Gastrocnemius medialis (tissue), 4 donors: Measurements from ENCODE around the gene HTR1B. TPM values are rescaled to one million over a fixed set of nuclear protein-coding genes. Genes with fewer than 3 reads are reported as not detected.

ENCODE experiments used
- ATAC-seq, 2 donors: fragments of 150-250 bp; one replicate each; pipeline ENCODE4 v1.9.1; 2016
- DNase-seq, 2 donors: peaks; one replicate each; pipeline ENCODE4 v3.0.0-alpha.2; 2019
- H3K27ac ChIP-seq, 4 donors: fragments of 200-600 bp; sonication (generic); 1 replicate in 1 of 4; 2 replicates in 3 of 4; pipeline ENCODE4 v1.5.1; 2016 to 2018; ENCODE audit warnings: mild to moderate bottlenecking in 2 of 4, moderate library complexity in 1 of 4
- H3K27me3 ChIP-seq, 3 donors: fragments of 200-600 bp; sonication (generic) in 2 of 3; 1 replicate in 1 of 3; 2 replicates in 2 of 3; pipeline versions ENCODE4 v1.5.1 to v1.6.0; 2016 to 2019; ENCODE audit warnings: mild to moderate bottlenecking in 1 of 3, moderate library complexity in 1 of 3
- H3K36me3 ChIP-seq, 2 donors: fragments of 200-600 bp; sonication (generic) in 1 of 2; one replicate each; pipeline ENCODE4 v1.5.1; 2017 to 2018
- H3K4me1 ChIP-seq, 2 donors: fragments of 200-600 bp; sonication (generic) in 1 of 2; one replicate each; pipeline ENCODE4 v1.5.1; 2016 to 2017; ENCODE audit warnings: mild to moderate bottlenecking in 2 of 2
- H3K4me3 ChIP-seq, 4 donors: fragments of 200-600 bp; sonication (generic) in 3 of 4; 1 replicate in 1 of 4; 2 replicates in 3 of 4; pipeline ENCODE4 v1.5.1; 2016 to 2019; ENCODE audit warnings: mild to moderate bottlenecking in 2 of 4
- H3K9me3 ChIP-seq, 3 donors: fragments of 200-600 bp; sonication (generic) in 2 of 3; 1 replicate in 1 of 3; 2 replicates in 2 of 3; pipeline ENCODE4 v1.5.1; 2016 to 2019
- POLR2A ChIP-seq, 2 donors: fragments of 450-650 bp; IDR thresholded peaks; one replicate each; pipeline ENCODE4 v1.6.1; 2017; ENCODE audit warnings: antibody characterized with exemption in 2 of 2, mild to moderate bottlenecking in 2 of 2, moderate library complexity in 2 of 2
- in situ Hi-C, 4 donors: fragments of 200-750 bp; cut with MboI; loops; one replicate each; pipeline versions ENCODE4 v1.15.0 to v1.8.0; 2017; ENCODE audit warnings: low sequenced_read_pairs in 4 of 4
- intact Hi-C: fragments of 100-400 bp; cut with DNase I; formaldehyde crosslinking; loops from one replicate; pipeline ENCODE4 v1.15.1; 2023; ENCODE audit warnings: low total_unique reads
- total RNA-seq, 4 donors: library from RNA; depleted of rRNA; stranded (reverse); fragments of >200 nt; gene quantifications; one replicate each; pipeline versions ENCODE4 v1.1.0 to v1.2.3, GENCODE V29; 2016
- TF ChIP-seq, protein P1 (sequence below), 5 experiments: fragments of 450-650 bp in 3 of 5; fragments of 200-600 bp in 2 of 5; sonication (generic) in 2 of 5; IDR thresholded peaks in 4 of 5; conservative IDR thresholded peaks in 1 of 5; 1 replicate in 4 of 5; 2 replicates in 1 of 5; pipeline ENCODE4 v1.5.1; 2016 to 2019; ENCODE audit warnings: antibody characterized with exemption in 5 of 5, mild to moderate bottlenecking in 3 of 5, moderate library complexity in 3 of 5

Gene HTR1B
- total RNA-seq, 4 donors from 2014 or later, result not detected

DNA sequence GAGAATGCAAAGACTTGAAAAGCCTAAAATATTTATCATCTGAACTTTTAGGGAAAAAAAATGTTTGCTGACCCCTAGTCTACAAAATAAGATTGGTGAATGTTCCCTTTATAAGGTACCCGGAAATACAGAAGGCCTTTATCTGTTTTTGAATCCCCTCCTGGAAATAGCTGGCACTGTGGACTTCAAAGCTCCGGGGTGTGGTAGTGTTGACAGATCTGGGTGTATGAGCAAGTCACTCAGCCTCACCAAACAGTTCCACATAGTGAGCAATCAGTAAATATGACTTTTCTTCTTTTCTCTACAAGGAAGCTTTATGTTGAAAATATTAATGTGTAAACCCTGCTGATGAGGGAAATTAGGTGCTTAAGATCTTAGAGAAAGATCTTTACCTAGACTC is 29.2 kb upstream of the HTR1B start:
- in situ Hi-C loops, result no loop called here

DNA sequence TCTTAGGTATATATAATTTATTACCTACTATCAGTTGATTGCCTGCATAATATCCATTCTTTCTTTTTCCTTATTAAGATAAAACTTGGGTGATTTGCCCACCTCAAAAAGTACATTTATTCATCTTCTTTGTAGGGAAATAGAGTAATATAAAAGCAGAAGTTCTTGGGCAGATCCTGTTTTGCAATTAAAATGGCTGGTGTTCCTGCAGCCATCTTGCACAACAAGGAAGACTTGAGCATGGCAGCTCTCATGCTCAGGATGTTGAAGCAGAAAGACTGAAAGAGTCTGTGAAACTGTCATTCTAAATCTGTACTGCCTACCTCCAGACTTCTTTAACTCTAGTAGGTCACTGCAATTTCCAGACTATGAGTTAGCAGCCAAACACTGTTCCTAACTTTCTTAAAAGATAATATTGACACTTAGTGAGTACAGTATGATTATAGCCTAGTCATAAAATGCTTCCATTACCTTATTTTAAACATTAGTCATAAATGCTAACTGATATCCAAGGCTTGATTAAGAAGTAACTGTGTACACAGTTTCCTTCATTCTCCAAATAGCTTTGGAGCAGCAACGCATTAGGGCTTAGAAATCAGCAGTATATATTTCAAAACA is 24.6 kb upstream of the HTR1B start:
- intact Hi-C loops (no loop called here), in situ Hi-C loops (no loop called here)
- Histone ChIP-seq H3K4me3 (no peak overlapping the region), H3K36me3 (no peaks in the 10 kb centered on the region), H3K27me3 (no peaks in the 10 kb centered on the region), H3K4me1 (no peaks in the 10 kb centered on the region), H3K27ac (no peak overlapping the region), H3K9me3 (no peaks in the 10 kb centered on the region)
- TF ChIP-seq, protein P1, sequence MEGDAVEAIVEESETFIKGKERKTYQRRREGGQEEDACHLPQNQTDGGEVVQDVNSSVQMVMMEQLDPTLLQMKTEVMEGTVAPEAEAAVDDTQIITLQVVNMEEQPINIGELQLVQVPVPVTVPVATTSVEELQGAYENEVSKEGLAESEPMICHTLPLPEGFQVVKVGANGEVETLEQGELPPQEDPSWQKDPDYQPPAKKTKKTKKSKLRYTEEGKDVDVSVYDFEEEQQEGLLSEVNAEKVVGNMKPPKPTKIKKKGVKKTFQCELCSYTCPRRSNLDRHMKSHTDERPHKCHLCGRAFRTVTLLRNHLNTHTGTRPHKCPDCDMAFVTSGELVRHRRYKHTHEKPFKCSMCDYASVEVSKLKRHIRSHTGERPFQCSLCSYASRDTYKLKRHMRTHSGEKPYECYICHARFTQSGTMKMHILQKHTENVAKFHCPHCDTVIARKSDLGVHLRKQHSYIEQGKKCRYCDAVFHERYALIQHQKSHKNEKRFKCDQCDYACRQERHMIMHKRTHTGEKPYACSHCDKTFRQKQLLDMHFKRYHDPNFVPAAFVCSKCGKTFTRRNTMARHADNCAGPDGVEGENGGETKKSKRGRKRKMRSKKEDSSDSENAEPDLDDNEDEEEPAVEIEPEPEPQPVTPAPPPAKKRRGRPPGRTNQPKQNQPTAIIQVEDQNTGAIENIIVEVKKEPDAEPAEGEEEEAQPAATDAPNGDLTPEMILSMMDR (IDR thresholded peaks at IDR 0.05 in 4 of 5, conservative IDR thresholded peaks at IDR 0.05 in 1 of 5), result no peak
- no peak for TF ChIP-seq POLR2A (IDR thresholded peaks at IDR 0.05)
- ATAC-seq, result no peak
- DNase-seq, result no peak

More for the DNA sequence above, 29.2 kb upstream of the HTR1B start:
- no peak overlapping the region for H3K4me3 ChIP-seq
- no peaks in the 10 kb centered on the region for H3K27me3 ChIP-seq
- H3K27ac ChIP-seq, result no peak overlapping the region
- intact Hi-C loops, result no loop called here
- DNase-seq (no peak), ATAC-seq (no peak)
- no peaks in the 10 kb centered on the region for H3K36me3 ChIP-seq
- H3K4me1 ChIP-seq, result no peaks in the 10 kb centered on the region
- H3K9me3 ChIP-seq, result no peaks in the 10 kb centered on the region
- TF ChIP-seq POLR2A (IDR thresholded peaks at IDR 0.05), result no peak
- TF ChIP-seq, protein P1 (IDR thresholded peaks at IDR 0.05 in 4 of 5, conservative IDR thresholded peaks at IDR 0.05 in 1 of 5), result no peak

DNA sequence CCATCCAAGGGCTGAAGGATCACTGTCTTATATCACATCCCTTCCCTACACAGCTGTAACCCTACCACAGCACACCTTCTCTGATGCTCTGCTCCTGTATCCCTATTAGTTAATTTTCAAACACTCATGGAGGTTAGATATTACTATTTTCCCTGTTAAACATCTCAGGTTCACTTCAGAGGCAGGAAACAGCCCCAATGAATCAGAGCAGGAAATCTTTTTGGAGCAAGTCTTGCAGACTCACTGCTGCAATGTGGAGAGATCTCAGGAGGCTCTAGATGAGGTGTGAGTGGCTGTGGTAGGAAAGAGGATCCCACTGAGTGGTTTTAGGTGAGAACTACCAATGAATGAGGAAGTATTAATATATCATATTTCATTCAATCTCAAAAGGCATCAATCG is 19.7 kb upstream of the HTR1B start:
- Histone ChIP-seq H3K4me1 (no peaks in the 10 kb centered on the region), H3K36me3 (no peaks in the 10 kb centered on the region), H3K27ac (no peak overlapping the region), H3K4me3 (no peak overlapping the region), H3K9me3 (no peaks in the 10 kb centered on the region), H3K27me3 (no peaks in the 10 kb centered on the region)
- intact Hi-C loops (no loop called here), in situ Hi-C loops (no loop called here)
- no peak for TF ChIP-seq POLR2A (IDR thresholded peaks at IDR 0.05)
- DNase-seq (no peak), ATAC-seq (no peak)

DNA sequence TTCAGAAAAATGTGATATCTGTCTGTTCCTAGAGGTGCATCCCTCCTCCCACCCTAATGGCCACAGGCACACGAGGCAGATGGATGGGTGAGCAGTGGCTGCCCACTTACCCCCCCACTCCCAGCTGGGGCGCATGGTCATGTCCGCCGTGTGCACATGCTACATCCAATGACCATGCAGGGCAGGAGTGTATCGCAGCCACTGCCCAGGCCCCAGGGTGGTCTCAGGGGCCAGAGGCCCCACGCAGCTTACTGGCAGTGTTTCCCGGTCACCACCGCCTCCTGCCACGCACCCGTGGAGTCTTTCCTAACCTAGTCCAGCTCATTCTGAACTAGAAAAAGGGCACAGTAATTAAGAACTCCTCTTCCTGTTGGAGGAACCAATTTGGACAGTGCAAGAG is 11.7 kb upstream of the HTR1B start:
- no peaks in the 10 kb centered on the region for H3K9me3 ChIP-seq
- H3K4me3 ChIP-seq, result no peak overlapping the region
- TF ChIP-seq, protein P1 (IDR thresholded peaks at IDR 0.05 in 4 of 5, conservative IDR thresholded peaks at IDR 0.05 in 1 of 5), result no peak
- TF ChIP-seq POLR2A (IDR thresholded peaks at IDR 0.05), result no peak
- no peaks in the 10 kb centered on the region for H3K4me1 ChIP-seq
- H3K36me3 ChIP-seq, result no peaks in the 10 kb centered on the region
- no peak for DNase-seq
- intact Hi-C loops, result no loop called here
- H3K27me3 ChIP-seq, result no peaks in the 10 kb centered on the region
- ATAC-seq, result no peak
- no peak overlapping the region for H3K27ac ChIP-seq
- in situ Hi-C loops, result loop anchor here in 3 of 4 donors (25.0 kb wide), 1 partner anchor 1538 kb away; no protein-coding TSS in a partner anchor

DNA sequence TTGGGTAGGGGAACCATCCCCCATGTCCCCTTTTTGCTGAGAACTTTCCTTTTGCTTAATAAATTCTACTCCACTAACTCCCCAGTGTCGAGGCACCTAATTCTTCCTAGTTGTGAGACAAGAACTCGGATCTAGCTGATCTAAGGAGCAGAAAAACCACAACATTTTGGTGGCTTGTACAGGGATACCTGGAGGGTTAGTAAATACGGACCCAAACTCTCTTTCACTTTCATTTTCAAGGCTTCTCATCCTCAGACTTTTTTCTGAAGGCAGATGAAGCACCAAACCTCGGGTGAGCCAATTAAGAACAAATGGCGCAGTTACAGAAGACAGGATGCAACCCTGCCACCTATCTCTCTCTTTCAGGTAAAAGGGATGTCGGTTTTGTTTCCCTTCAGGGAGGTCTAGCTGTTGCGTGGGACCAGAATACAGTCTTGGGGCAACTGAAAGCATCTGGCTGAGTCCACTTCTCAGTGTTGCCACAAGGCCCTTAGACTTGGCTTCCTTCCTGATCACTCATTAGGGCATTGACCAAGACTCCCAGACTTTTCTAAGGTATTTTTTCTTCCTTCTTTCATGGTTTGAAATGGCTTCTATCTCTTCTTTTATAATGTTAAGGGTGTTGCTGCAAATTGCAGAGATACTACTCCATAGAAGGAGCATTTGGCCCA is 11.1 kb upstream of the HTR1B start:
- intact Hi-C loops, result no loop called here
- no peak for DNase-seq
- H3K4me1 ChIP-seq, result no peaks in the 10 kb centered on the region
- TF ChIP-seq, protein P1 (IDR thresholded peaks at IDR 0.05 in 4 of 5, conservative IDR thresholded peaks at IDR 0.05 in 1 of 5), result no peak
- no peaks in the 10 kb centered on the region for H3K36me3 ChIP-seq
- no peak overlapping the region for H3K27ac ChIP-seq
- ATAC-seq, result no peak
- no peaks in the 10 kb centered on the region for H3K9me3 ChIP-seq
- in situ Hi-C loops, result loop anchor here in 3 of 4 donors (25.0 kb wide), 1 partner anchor 1537 kb away; no protein-coding TSS in a partner anchor
- no peaks in the 10 kb centered on the region for H3K27me3 ChIP-seq
- no peak overlapping the region for H3K4me3 ChIP-seq
